Measurements from ENCODE around the gene FNDC3B.

DNA sequence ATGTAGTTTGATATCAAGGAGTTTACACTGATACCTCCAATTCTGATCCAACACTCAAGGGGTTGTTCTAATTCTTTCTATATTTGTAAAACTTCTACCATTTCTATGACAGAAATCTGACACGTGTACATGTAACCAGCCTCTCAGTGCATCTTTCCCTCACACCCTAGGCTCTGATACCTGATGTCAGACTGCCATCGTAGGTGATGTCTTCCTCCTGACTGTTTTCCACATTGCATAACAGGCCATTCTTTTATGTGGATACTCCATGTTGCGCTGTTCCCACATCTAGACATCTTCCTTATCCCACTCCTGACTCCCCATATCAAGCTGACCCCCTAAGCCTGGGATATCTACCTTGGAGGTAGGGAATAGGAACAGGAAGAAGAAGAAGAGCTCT, 159.1 kb downstream of the FNDC3B start:
- TF ChIP-seq, protein P1, sequence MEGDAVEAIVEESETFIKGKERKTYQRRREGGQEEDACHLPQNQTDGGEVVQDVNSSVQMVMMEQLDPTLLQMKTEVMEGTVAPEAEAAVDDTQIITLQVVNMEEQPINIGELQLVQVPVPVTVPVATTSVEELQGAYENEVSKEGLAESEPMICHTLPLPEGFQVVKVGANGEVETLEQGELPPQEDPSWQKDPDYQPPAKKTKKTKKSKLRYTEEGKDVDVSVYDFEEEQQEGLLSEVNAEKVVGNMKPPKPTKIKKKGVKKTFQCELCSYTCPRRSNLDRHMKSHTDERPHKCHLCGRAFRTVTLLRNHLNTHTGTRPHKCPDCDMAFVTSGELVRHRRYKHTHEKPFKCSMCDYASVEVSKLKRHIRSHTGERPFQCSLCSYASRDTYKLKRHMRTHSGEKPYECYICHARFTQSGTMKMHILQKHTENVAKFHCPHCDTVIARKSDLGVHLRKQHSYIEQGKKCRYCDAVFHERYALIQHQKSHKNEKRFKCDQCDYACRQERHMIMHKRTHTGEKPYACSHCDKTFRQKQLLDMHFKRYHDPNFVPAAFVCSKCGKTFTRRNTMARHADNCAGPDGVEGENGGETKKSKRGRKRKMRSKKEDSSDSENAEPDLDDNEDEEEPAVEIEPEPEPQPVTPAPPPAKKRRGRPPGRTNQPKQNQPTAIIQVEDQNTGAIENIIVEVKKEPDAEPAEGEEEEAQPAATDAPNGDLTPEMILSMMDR (conservative IDR thresholded peaks at IDR 0.05; ENCODE audit: low read length) = no peak
- TF ChIP-seq EZH2phosphoT487 (IDR thresholded peaks at IDR 0.05; ENCODE audit: borderline replicate concordance) = no peak

All from Loucy (cell line).